SK-N-SH (cell line): ENCODE data around the gene C1RL.

Experiments used
- RAD21 ChIP-seq: IDR thresholded peaks from 2 replicates; pipeline ENCODE4 v1.6.1; 2012; ENCODE audit warnings: mild to moderate bottlenecking, low read length
- SMC3 ChIP-seq: IDR thresholded peaks from 2 replicates; pipeline ENCODE4 v1.6.1; 2012; ENCODE audit warnings: low read depth, low read length, improper control_type of control experiment

GRCh38 chr12:7127916-7128626 lies 19.1 kb upstream of the C1RL start:
- TF ChIP-seq SMC3 (no peak), RAD21 (no peak)
